ENCODE data around the gene CNNM1.

CNNM1 gene

GRCh38 chr10:99329304-99329553 lies at the start of gene CNNM1:
TSS of gene CNNM1 (plus strand) at chr10:99329356. CDS start at chr10:99329388, 32 bp downstream.
- no peak for DNase-seq

- no peak for DNase-seq
Observed at GRCh38 chr10:99279626-99280111, 49.5 kb upstream of the CNNM1 start.

- no peak for DNase-seq
Observed at GRCh38 chr10:99280472-99280871, 48.7 kb upstream of the CNNM1 start.

- no peak for DNase-seq
Observed at GRCh38 chr10:99285881-99286280, 43.3 kb upstream of the CNNM1 start.

- no peak for DNase-seq
Observed at GRCh38 chr10:99290306-99290705, 38.9 kb upstream of the CNNM1 start.

- no peak for DNase-seq
Observed at GRCh38 chr10:99292159-99292558, 37.0 kb upstream of the CNNM1 start.

- DNase-seq, result no peak
Observed at GRCh38 chr10:99296605-99297004, 32.6 kb upstream of the CNNM1 start.

- no peak for DNase-seq
Observed at GRCh38 chr10:99297033-99297432, 32.1 kb upstream of the CNNM1 start.

- no peak for DNase-seq
Observed at GRCh38 chr10:99303899-99304861, 25.0 kb upstream of the CNNM1 start.

- no peak for DNase-seq
Observed at GRCh38 chr10:99304862-99305229, 24.3 kb upstream of the CNNM1 start.

- DNase-seq, result no peak
Observed at GRCh38 chr10:99312501-99312900, 16.7 kb upstream of the CNNM1 start.

GRCh38 chr10:99315853-99316252 lies 13.3 kb upstream of the CNNM1 start:
- no peak for DNase-seq

- DNase-seq, result no peak
Observed at GRCh38 chr10:99316374-99316773, 12.8 kb upstream of the CNNM1 start.

GRCh38 chr10:99318048-99318447 lies 11.1 kb upstream of the CNNM1 start:
- DNase-seq, result no peak

GRCh38 chr10:99318475-99318874 lies 10.7 kb upstream of the CNNM1 start:
- DNase-seq, result no peak

- no peak for DNase-seq
Observed at GRCh38 chr10:99325281-99325680, 3.9 kb upstream of the CNNM1 start.

GRCh38 chr10:99326871-99327270 lies 2.3 kb upstream of the CNNM1 start:
- no peak for DNase-seq

GRCh38 chr10:99328579-99329303 lies 415 bp upstream of the CNNM1 start:
- no peak for DNase-seq

GRCh38 chr10:99329554-99330346 lies 594 bp downstream of the CNNM1 start:
- DNase-seq, result no peak

- no peak for DNase-seq
Observed at GRCh38 chr10:99330347-99330924, 1.3 kb downstream of the CNNM1 start.

GRCh38 chr10:99331207-99331803 lies 2.1 kb downstream of the CNNM1 start:
- DNase-seq, result no peak

- no peak for DNase-seq
Observed at GRCh38 chr10:99337311-99337811, 8.2 kb downstream of the CNNM1 start.
